OCI-LY1 (cell line): ENCODE measurements around the gene ABCG2.

Experiments
- H2AFZ ChIP-seq: fragments of 200-600 bp; sonication (generic), shearing (Covaris generic); 2 replicates; pipeline ENCODE4 v1.6.0; 2014; ENCODE audit warnings: antibody characterized with exemption, mild to moderate bottlenecking, low read length
- H3F3A ChIP-seq: fragments of 200-600 bp; sonication (generic), shearing (Covaris generic); 2 replicates; pipeline ENCODE4 v1.6.0; 2014; ENCODE audit warnings: mild to moderate bottlenecking, antibody characterized with exemption, low read length, moderate library complexity; ENCODE audit not compliant: insufficient read depth
- H3K27ac ChIP-seq: fragments of 200-600 bp; sonication (generic); 2 replicates; pipeline ENCODE4 v1.5.1; 2014; ENCODE audit warnings: low read length, mixed run types, mild to moderate bottlenecking, low read depth; ENCODE audit not compliant: poor library complexity, severe bottlenecking
- H3K27me3 ChIP-seq: fragments of 200-600 bp; sonication (generic); 2 replicates; pipeline ENCODE4 v1.6.0; 2014; ENCODE audit warnings: antibody characterized with exemption, mild to moderate bottlenecking, low read length, moderate library complexity; ENCODE audit not compliant: insufficient read depth
- H3K36me3 ChIP-seq: fragments of 200-600 bp; sonication (generic); 2 replicates; pipeline ENCODE4 v1.6.1; 2014; ENCODE audit warnings: mild to moderate bottlenecking, antibody characterized with exemption, low read length, moderate library complexity, mixed read lengths; ENCODE audit not compliant: insufficient read depth
- H3K4me1 ChIP-seq: fragments of 200-600 bp; sonication (generic); 2 replicates; pipeline ENCODE4 v1.5.1; 2014; ENCODE audit warnings: mild to moderate bottlenecking, low read length, moderate library complexity; ENCODE audit not compliant: insufficient read depth, severe bottlenecking
- H3K4me2 ChIP-seq: fragments of 200-600 bp; sonication (generic), shearing (Covaris generic); 2 replicates; pipeline ENCODE4 v1.6.1; 2014; ENCODE audit warnings: low read length
- H3K4me3 ChIP-seq: fragments of 200-600 bp; sonication (generic); 2 replicates; pipeline ENCODE4 v1.5.1; 2014; ENCODE audit warnings: low read length, low read depth, mild to moderate bottlenecking, mixed read lengths; ENCODE audit not compliant: poor library complexity, severe bottlenecking
- H3K79me2 ChIP-seq: fragments of 200-600 bp; shearing (Covaris generic); 2 replicates; pipeline ENCODE4 v1.6.1; 2016; ENCODE audit warnings: mixed run types, low read length, mixed read lengths; ENCODE audit not compliant: insufficient read depth
- H3K9ac ChIP-seq: fragments of 200-600 bp; sonication (generic), shearing (Covaris generic); 2 replicates; pipeline ENCODE4 v1.6.1; 2014; ENCODE audit warnings: mild to moderate bottlenecking, low read length, mixed read lengths
- H3K9me2 ChIP-seq: fragments of 200-600 bp; sonication (generic), shearing (Covaris generic); 2 replicates; pipeline ENCODE4 v1.6.1; 2014; ENCODE audit warnings: low read depth, mild to moderate bottlenecking, low read length, mixed read lengths
- H3K9me3 ChIP-seq: fragments of 200-600 bp; shearing (Covaris generic); 2 replicates; pipeline ENCODE4 v1.6.1; 2014; ENCODE audit warnings: low read length, mixed read lengths
- H4K20me1 ChIP-seq: fragments of 200-600 bp; sonication (generic), shearing (Covaris generic); 2 replicates; pipeline ENCODE4 v1.6.0; 2016; ENCODE audit warnings: mild to moderate bottlenecking, low read length; ENCODE audit not compliant: insufficient read depth
- CTCF ChIP-seq: fragments of 200-600 bp; sonication (generic), shearing (Covaris generic); IDR thresholded peaks from 2 replicates; pipeline ENCODE4 v1.5.1; 2017; ENCODE audit warnings: mild to moderate bottlenecking, antibody characterized with exemption, low read length, moderate library complexity, mixed read lengths
- EZH2 ChIP-seq: fragments of 200-600 bp; sonication (generic), shearing (Covaris generic); IDR thresholded peaks from 2 replicates; pipeline ENCODE4 v1.8.0; 2017; ENCODE audit warnings: borderline replicate concordance, mixed run types, mild to moderate bottlenecking, antibody characterized with exemption, low read length, moderate library complexity, mixed read lengths

ABCG2 gene

GRCh38 chr4:88137112-88137511, 21.3 kb downstream of the ABCG2 start:
- Histone ChIP-seq H3K9ac (no peak overlapping the region), H4K20me1 (no peaks in the 10 kb centered on the region), H3K27ac (no peak overlapping the region), H3K4me1 (no peaks in the 10 kb centered on the region), H2AFZ (no peak overlapping the region), H3K9me3 (no peaks in the 10 kb centered on the region), H3K9me2 (no peaks in the 10 kb centered on the region), H3K4me3 (no peak overlapping the region), H3K4me2 (no peak overlapping the region), H3K79me2 (no peaks in the 10 kb centered on the region), H3K27me3 (0 out of 2 replicates have a peak, but pooled peaks cover 4% of the 10 kb centered on the region), H3F3A (no peaks in the 10 kb centered on the region), H3K36me3 (no peaks in the 10 kb centered on the region)
- no peak for TF ChIP-seq EZH2
- no peak for TF ChIP-seq CTCF

GRCh38 chr4:88136249-88136648, 22.2 kb downstream of the ABCG2 start:
- H3K9me2 ChIP-seq, result no peaks in the 10 kb centered on the region
- H2AFZ ChIP-seq, result no peak overlapping the region
- H3K27ac ChIP-seq, result no peak overlapping the region
- TF ChIP-seq EZH2 (no peak), CTCF (no peak)
- no peak overlapping the region for H3K9ac ChIP-seq
- no peaks in the 10 kb centered on the region for H3K4me1 ChIP-seq
- H3K4me2 ChIP-seq, result no peak overlapping the region
- H3K36me3 ChIP-seq, result no peaks in the 10 kb centered on the region
- no peaks in the 10 kb centered on the region for H3K9me3 ChIP-seq
- no peaks in the 10 kb centered on the region for H3F3A ChIP-seq
- no peaks in the 10 kb centered on the region for H3K79me2 ChIP-seq
- no peak overlapping the region for H3K4me3 ChIP-seq
- H3K27me3 ChIP-seq, result 0 out of 2 replicates have a peak, but pooled peaks cover 4% of the 10 kb centered on the region
- H4K20me1 ChIP-seq, result no peaks in the 10 kb centered on the region

- H3K9me3 ChIP-seq, result no peaks in the 10 kb centered on the region
- no peaks in the 10 kb centered on the region for H3K9me2 ChIP-seq
- no peak overlapping the region for H3K4me3 ChIP-seq
- no peak overlapping the region for H3K27ac ChIP-seq
- no peaks in the 10 kb centered on the region for H3K36me3 ChIP-seq
- H3F3A ChIP-seq, result no peaks in the 10 kb centered on the region
- TF ChIP-seq CTCF, result no peak
- TF ChIP-seq EZH2, result no peak
- H3K79me2 ChIP-seq, result no peaks in the 10 kb centered on the region
- no peaks in the 10 kb centered on the region for H3K4me1 ChIP-seq
- H4K20me1 ChIP-seq, result no peaks in the 10 kb centered on the region
- H2AFZ ChIP-seq, result no peak overlapping the region
- no peak overlapping the region for H3K4me2 ChIP-seq
- no peak overlapping the region for H3K9ac ChIP-seq
- 0 out of 2 replicates have a peak, but pooled peaks cover 4% of the 10 kb centered on the region for H3K27me3 ChIP-seq
Observed at GRCh38 chr4:88135356-88135663, 23.1 kb downstream of the ABCG2 start.
